SK-N-SH (cell line): Measurements from ENCODE around the gene THUMPD3. TPM values are rescaled to one million over a fixed set of nuclear protein-coding genes. Genes with fewer than 3 reads are reported as not detected.

Source experiments
- CTCF ChIA-PET: fragments of 300-600, 350-600 bp; formaldehyde crosslinking; extraction: SDS; loops from one replicate; lab custom pipeline; 2021; lab: Yijun Ruan, JAX
- POLR2A ChIA-PET: fragments of 350-600 bp; sonication (Branson Sonifier 250); formaldehyde crosslinking; extraction: SDS; loops from one replicate; lab custom pipeline; 2020; ENCODE audit warnings: antibody characterized with exemption, inconsistent platforms; lab: Yijun Ruan, JAX
- DNase-seq: peaks from one replicate; pipeline ENCODE4 v3.0.0; 2012
- H2AFZ ChIP-seq: fragments of 200-600 bp; sonication (generic); 2 replicates; pipeline ENCODE4 v1.8.1; 2016; ENCODE audit warnings: antibody characterized with exemption, mild to moderate bottlenecking, low read depth
- H3F3A ChIP-seq: fragments of 200-600 bp; sonication (generic); replicated peaks from 2 replicates; pipeline ENCODE3; 2016; ENCODE audit warnings: antibody characterized with exemption, mild to moderate bottlenecking; ENCODE audit not compliant: insufficient read depth
- H3K27ac ChIP-seq, 2 experiments: fragments of 200-500 bp in 1 of 2; fragments of 200-600 bp in 1 of 2; sonication (Bioruptor generic) in 1 of 2; sonication (generic), shearing (Covaris generic) in 1 of 2; 2 replicates each; pipeline versions ENCODE4 v1.5.1 to v1.6.1; 2014 to 2016; ENCODE audit warnings: low read depth in 2 of 2, inconsistent platforms in 1 of 2, low read length in 1 of 2, mild to moderate bottlenecking in 1 of 2, mixed read lengths in 1 of 2
- H3K27me3 ChIP-seq: fragments of 200-600 bp; sonication (generic), shearing (Covaris generic); 2 replicates; pipeline ENCODE4 v1.6.1; 2016; ENCODE audit warnings: mixed run types; ENCODE audit not compliant: insufficient read depth
- H3K36me3 ChIP-seq, 2 experiments: fragments of 200-500 bp in 1 of 2; fragments of 200-600 bp in 1 of 2; sonication (Bioruptor generic) in 1 of 2; sonication (generic) in 1 of 2; replicated peaks in 1 of 2; 2 replicates each; pipeline versions ENCODE3 to v1.5.1; 2014 to 2016; ENCODE audit warnings: low read length in 1 of 2, mild to moderate bottlenecking in 1 of 2; ENCODE audit not compliant: insufficient read depth in 2 of 2, control insufficient read depth in 1 of 2
- H3K4me1 ChIP-seq, 2 experiments: fragments of 200-500 bp in 1 of 2; fragments of 200-600 bp in 1 of 2; sonication (Bioruptor generic) in 1 of 2; sonication (generic), shearing (Covaris generic) in 1 of 2; 2 replicates each; pipeline versions ENCODE4 v1.5.1 to v1.6.1; 2014 to 2016; ENCODE audit warnings: low read depth in 1 of 2, low read length in 1 of 2, mixed run types in 1 of 2; ENCODE audit not compliant: insufficient read depth in 2 of 2, control insufficient read depth in 1 of 2
- H3K4me2 ChIP-seq: fragments of 200-600 bp; sonication (generic), shearing (Covaris generic); 2 replicates; pipeline ENCODE4 v1.6.1; 2017; ENCODE audit warnings: mixed run types
- H3K4me3 ChIP-seq, 2 experiments: fragments of 200-500 bp in 1 of 2; fragments of 200-600 bp in 1 of 2; sonication (Bioruptor generic) in 1 of 2; sonication (generic), shearing (Covaris generic) in 1 of 2; 2 replicates each; pipeline versions ENCODE4 v1.5.1 to v1.8.1; 2014 to 2016; ENCODE audit warnings: low read depth in 2 of 2, inconsistent platforms in 1 of 2, low read length in 1 of 2, mild to moderate bottlenecking in 1 of 2, mixed read lengths in 1 of 2, moderate library complexity in 1 of 2
- H3K79me2 ChIP-seq: fragments of 200-600 bp; sonication (generic); 2 replicates; pipeline ENCODE4 v1.8.1; 2017; ENCODE audit warnings: mild to moderate bottlenecking; ENCODE audit not compliant: insufficient read depth
- H3K9ac ChIP-seq: fragments of 200-600 bp; sonication (generic); 2 replicates; pipeline ENCODE4 v1.6.1; 2017; ENCODE audit warnings: mixed run types
- H3K9me2 ChIP-seq: fragments of 200-600 bp; sonication (generic); 2 replicates; pipeline ENCODE4 v1.6.1; 2017; ENCODE audit warnings: mixed run types
- H3K9me3 ChIP-seq: fragments of 200-600 bp; sonication (generic); 2 replicates; pipeline ENCODE4 v1.6.1; 2017; ENCODE audit warnings: mixed run types, mild to moderate bottlenecking, moderate library complexity
- H4K20me1 ChIP-seq: fragments of 200-600 bp; sonication (generic); 2 replicates; pipeline ENCODE4 v1.6.1; 2017; ENCODE audit warnings: mild to moderate bottlenecking, mixed run types; ENCODE audit not compliant: insufficient read depth
- CHD2 ChIP-seq: fragments of 150-350 bp; IDR thresholded peaks from 2 replicates; pipeline ENCODE4 v1.6.1; 2018; ENCODE audit warnings: low read length; ENCODE audit not compliant: partially characterized antibody
- ELF1 ChIP-seq: IDR thresholded peaks from 2 replicates; pipeline ENCODE4 v1.4.0; 2012
- EZH2phosphoT487 ChIP-seq: fragments of 200-600 bp; sonication (generic); IDR thresholded peaks from 2 replicates; pipeline ENCODE4 v1.6.1; 2017; ENCODE audit warnings: low read depth, mixed run types, mild to moderate bottlenecking, antibody characterized with exemption, moderate library complexity, borderline replicate concordance
- GABPA ChIP-seq: IDR thresholded peaks from 2 replicates; pipeline ENCODE4 v1.4.0; 2012; ENCODE audit warnings: low read depth, mild to moderate bottlenecking
- GATA2 ChIP-seq: sonication (generic); formaldehyde crosslinking; IDR thresholded peaks from 2 replicates; pipeline ENCODE4 v1.5.0; 2020; ENCODE audit warnings: mild to moderate bottlenecking, missing genetic modification reagents
- IRF3 ChIP-seq: fragments of 150-350 bp; IDR thresholded peaks from 2 replicates; pipeline ENCODE4 v1.6.1; 2016; ENCODE audit warnings: mild to moderate bottlenecking, low read depth, low read length
- JUND ChIP-seq: IDR thresholded peaks from 2 replicates; pipeline ENCODE4 v1.4.0; 2012
- MXI1 ChIP-seq: IDR thresholded peaks from 2 replicates; pipeline ENCODE4 v1.6.1; 2012; ENCODE audit warnings: mild to moderate bottlenecking, low read depth, low read length, improper control_type of control experiment
- NRF1 ChIP-seq: IDR thresholded peaks from 2 replicates; pipeline ENCODE4 v1.6.1; 2012; ENCODE audit warnings: low read depth, mild to moderate bottlenecking, low read length
- PBX3 ChIP-seq: IDR thresholded peaks from 2 replicates; pipeline ENCODE4; 2012
- POLR2AphosphoS5 ChIP-seq: IDR thresholded peaks from 2 replicates; pipeline ENCODE4 v1.6.1; 2012; ENCODE audit warnings: low read depth, low read length
- RFX5 ChIP-seq: IDR thresholded peaks from 2 replicates; pipeline ENCODE4 v1.6.1; 2012; ENCODE audit warnings: mild to moderate bottlenecking, improper control_type of control experiment, low read length
- RXRA ChIP-seq: IDR thresholded peaks from 2 replicates; pipeline ENCODE4 v1.4.0; 2012; ENCODE audit warnings: low read depth, mild to moderate bottlenecking, borderline replicate concordance
- TAF1 ChIP-seq: IDR thresholded peaks from 2 replicates; pipeline ENCODE4 v1.6.1; 2012; ENCODE audit warnings: low read depth, mild to moderate bottlenecking, low read length, moderate library complexity, borderline replicate concordance
- TCF12 ChIP-seq: IDR thresholded peaks from 2 replicates; pipeline ENCODE4 v1.4.0; 2012
- TEAD4 ChIP-seq: IDR thresholded peaks from 2 replicates; pipeline ENCODE4 v1.4.0; 2012; ENCODE audit warnings: mild to moderate bottlenecking, borderline replicate concordance; ENCODE audit not compliant: insufficient read depth
- USF1 ChIP-seq: IDR thresholded peaks from 2 replicates; pipeline ENCODE4 v1.4.0; 2012; ENCODE audit warnings: low read depth, borderline replicate concordance
- YY1 ChIP-seq: IDR thresholded peaks from 2 replicates; pipeline ENCODE4 v1.4.0; 2012; ENCODE audit warnings: low read depth, mild to moderate bottlenecking
- ZBTB33 ChIP-seq: IDR thresholded peaks from 2 replicates; pipeline ENCODE4 v1.4.0; 2012; ENCODE audit warnings: low read depth, borderline replicate concordance
- WGBS: methylation state at CpG from one replicate; pipeline ENCODE4 v1.1.6; 2017; ENCODE audit warnings: low lambda C conversion rate; 5-methylcytosine and 5-hydroxymethylcytosine counted together
- polyA plus RNA-seq, 3 experiments: library from polyadenylated mRNA; depleted of rRNA; stranded (reverse); fragments of >200 nt; gene quantifications; 2 replicates each; pipeline ENCODE4 v1.2.3, GENCODE V29; 2012

THUMPD3 gene
- polyA plus RNA-seq, 1 of the 3 experiments (the other 2 are of a cell fraction), result 27.1 TPM

GRCh38 chr3:9347081-9347480, 15.8 kb upstream of the THUMPD3 start:
- DNase-seq, result no peak
- 74% methylated on average over 5 of the region's 5 CpGs for WGBS
- no peaks in the 10 kb centered on the region for H3K9me2 ChIP-seq
- H3K4me3 ChIP-seq, result no peak overlapping the region
- TF ChIP-seq JUND (no peak), TAF1 (no peak), USF1 (no peak), RFX5 (no peak), TEAD4 (no peak), TCF12 (no peak), EZH2phosphoT487 (no peak), ELF1 (no peak), GABPA (no peak), ZBTB33 (no peak), RXRA (no peak), PBX3 (no peak), GATA2 (no peak), CHD2 (no peak), POLR2AphosphoS5 (no peak)
- no peak overlapping the region for H2AFZ ChIP-seq
- no peak overlapping the region for H3K9ac ChIP-seq
- H4K20me1 ChIP-seq, result no peaks in the 10 kb centered on the region
- H3K27me3 ChIP-seq, result no peaks in the 10 kb centered on the region
- H3K36me3 ChIP-seq, result peaks cover 0 to 3% of the 10 kb centered on the region in 2 experiments
- ChIA-PET CTCF (interaction anchor here (1.9 kb wide), 1 partner anchor 8 kb away, joined by 4 read pairs; no protein-coding TSS in a partner anchor), POLR2A (no interaction called here)
- peaks cover 2% of the 10 kb centered on the region for H3F3A ChIP-seq
- H3K27ac ChIP-seq, result peak overlapping the region in 1 of 2 experiments; percentile 45; a peak in 2 of 4 replicates
- H3K9me3 ChIP-seq, result no peaks in the 10 kb centered on the region
- H3K4me2 ChIP-seq, result no peak overlapping the region
- no peaks in the 10 kb centered on the region for H3K79me2 ChIP-seq
- H3K4me1 ChIP-seq, result no peaks in the 10 kb centered on the region

- H3F3A ChIP-seq, result peaks cover 2% of the 10 kb centered on the region
- 44% methylated on average over 2 of the region's 2 CpGs for WGBS
- H3K9me3 ChIP-seq, result no peaks in the 10 kb centered on the region
- TF ChIP-seq NRF1 (no peak), IRF3 (no peak), TCF12 (no peak), CHD2 (no peak), MXI1 (no peak), YY1 (no peak)
- CTCF ChIA-PET, result interaction anchor here (1.9 kb wide), 1 partner anchor 9 kb away, joined by 4 read pairs; no protein-coding TSS in a partner anchor
- no peak overlapping the region; the same call in 1 of the 2 replicates for H3K4me2 ChIP-seq
- H3K36me3 ChIP-seq, result peaks cover 0 to 3% of the 10 kb centered on the region in 2 experiments
- POLR2A ChIA-PET, result no interaction called here
- H3K27ac ChIP-seq, result peak overlapping the region in 1 of 2 experiments; percentile 45; a peak in 2 of 4 replicates
- DNase-seq, result no peak
- H2AFZ ChIP-seq, result no peak overlapping the region
- H3K79me2 ChIP-seq, result no peaks in the 10 kb centered on the region
- no peaks in the 10 kb centered on the region for H3K9me2 ChIP-seq
- H3K4me3 ChIP-seq, result no peak overlapping the region
- no peaks in the 10 kb centered on the region for H3K27me3 ChIP-seq
- peaks cover 0 to 1% of the 10 kb centered on the region in 2 experiments; a peak in 1 of 4 replicates for H3K4me1 ChIP-seq
- H3K9ac ChIP-seq, result no peak overlapping the region
- H4K20me1 ChIP-seq, result no peaks in the 10 kb centered on the region
These were observed 15.0 kb upstream of the THUMPD3 start for GRCh38 chr3:9347887-9348286.
